ENCODE results near the gene IL4.
"Not testable (repeated sequence)": the region's sequence is repeated elsewhere in the genome, so short reads cannot be mapped to it uniquely, and the experiment has no call there.

IL4 gene

GRCh38 chr5:132674671-132675506 lies 1.1 kb downstream of the IL4 start:
- no peak for FAIRE-seq

- FAIRE-seq = no peak
Measured at GRCh38 chr5:132675936-132676689, 2.3 kb downstream of the IL4 start.

- FAIRE-seq = no peak
Measured at GRCh38 chr5:132677191-132677590, 3.4 kb downstream of the IL4 start.

- FAIRE-seq = no peak
Measured at GRCh38 chr5:132677682-132678400, 4.1 kb downstream of the IL4 start.

GRCh38 chr5:132678735-132679134 lies 4.9 kb downstream of the IL4 start:
- no peak for FAIRE-seq

GRCh38 chr5:132679166-132679565 lies 5.4 kb downstream of the IL4 start:
- FAIRE-seq = no peak

GRCh38 chr5:132679717-132680380 lies 6.1 kb downstream of the IL4 start:
- FAIRE-seq = no peak

GRCh38 chr5:132680780-132681475 lies 7.1 kb downstream of the IL4 start:
- no peak for FAIRE-seq

- no peak for FAIRE-seq
Measured at GRCh38 chr5:132681476-132681831, 7.7 kb downstream of the IL4 start.

- FAIRE-seq = no peak
Measured at GRCh38 chr5:132681983-132682382, 8.2 kb downstream of the IL4 start.

- FAIRE-seq = no peak
Measured at GRCh38 chr5:132684491-132684890, 10.7 kb downstream of the IL4 start.

GRCh38 chr5:132684922-132685720 lies 11.3 kb downstream of the IL4 start:
- FAIRE-seq = no peak

GRCh38 chr5:132686193-132686592 lies 12.4 kb downstream of the IL4 start:
- FAIRE-seq = no peak

- FAIRE-seq = no peak
Measured at GRCh38 chr5:132687995-132688394, 14.2 kb downstream of the IL4 start.

- no peak for FAIRE-seq
Measured at GRCh38 chr5:132688536-132689339, 14.9 kb downstream of the IL4 start.

GRCh38 chr5:132689513-132689912 lies 15.7 kb downstream of the IL4 start:
- FAIRE-seq = no peak

- FAIRE-seq = no peak
Measured at GRCh38 chr5:132690156-132690555, 16.4 kb downstream of the IL4 start.

- FAIRE-seq = not testable (repeated sequence)
Measured at GRCh38 chr5:132691755-132692631, 18.2 kb downstream of the IL4 start.

- no peak for FAIRE-seq
Measured at GRCh38 chr5:132692632-132692967, 18.8 kb downstream of the IL4 start.

- no peak for FAIRE-seq
Measured at GRCh38 chr5:132695956-132696355, 22.2 kb downstream of the IL4 start.
